Spleen (tissue), 11 donors: ENCODE results near the gene CTDSPL. TPM values are rescaled to one million over a fixed set of nuclear protein-coding genes. Genes with fewer than 3 reads are reported as not detected.

Experiments
- DNase-seq: peaks from one replicate; pipeline ENCODE4 v3.0.0-alpha.2; 2020
- H3K27ac ChIP-seq, 8 donors: fragments of 200-600 bp; sonication (generic) in 7 of 8; 1 replicate in 4 of 8; 2 replicates in 4 of 8; pipeline versions ENCODE4 v1.5.0 to v1.8.0; 2016 to 2021; ENCODE audit warnings: inconsistent platforms in 4 of 8, mild to moderate bottlenecking in 4 of 8, moderate library complexity in 1 of 8
- H3K27me3 ChIP-seq, 7 donors: fragments of 200-600 bp; sonication (generic) in 6 of 7; replicated peaks in 1 of 7; 1 replicate in 4 of 7; 2 replicates in 3 of 7; pipeline versions ENCODE4 v1.5.0 to v1.8.0; 2016 to 2021; ENCODE audit warnings: inconsistent platforms in 3 of 7, mild to moderate bottlenecking in 1 of 7
- H3K36me3 ChIP-seq, 6 donors: fragments of 200-600 bp; sonication (generic) in 5 of 6; 1 replicate in 4 of 6; 2 replicates in 2 of 6; pipeline versions ENCODE4 v1.5.0 to v1.8.0; 2016 to 2021; ENCODE audit warnings: inconsistent platforms in 2 of 6
- H3K4me1 ChIP-seq, 6 donors: fragments of 200-600 bp; sonication (generic) in 5 of 6; 1 replicate in 3 of 6; 2 replicates in 3 of 6; pipeline versions ENCODE4 v1.5.0 to v1.8.0; 2016 to 2021; ENCODE audit warnings: inconsistent platforms in 3 of 6
- H3K4me3 ChIP-seq, 8 donors: fragments of 200-600 bp; sonication (generic) in 7 of 8; 1 replicate in 4 of 8; 2 replicates in 4 of 8; pipeline versions ENCODE4 v1.5.0 to v1.8.0; 2016 to 2021; ENCODE audit warnings: inconsistent platforms in 4 of 8, mild to moderate bottlenecking in 4 of 8, moderate library complexity in 2 of 8
- H3K9me3 ChIP-seq, 8 donors: fragments of 200-600 bp; sonication (generic) in 7 of 8; 1 replicate in 4 of 8; 2 replicates in 4 of 8; pipeline versions ENCODE4 v1.5.0 to v1.8.0; 2016 to 2021; ENCODE audit warnings: inconsistent platforms in 4 of 8
- POLR2A ChIP-seq, 3 donors: fragments of 450-650 bp; IDR thresholded peaks; one replicate each; pipeline ENCODE4 v1.5.1; 2017; ENCODE audit warnings: antibody characterized with exemption in 3 of 3, mild to moderate bottlenecking in 1 of 3
- POLR2AphosphoS5 ChIP-seq, 3 donors: sonication (generic); formaldehyde crosslinking; IDR thresholded peaks; one replicate each; pipeline ENCODE4 v1.5.1; 2017; ENCODE audit warnings: antibody characterized with exemption in 3 of 3
- WGBS, 5 donors: extraction: QIAGEN DNeasy Blood & Tissue Kit in 3 of 5; methylation state at CpG; one replicate each; pipeline versions ENCODE4 v1.1.5 to v1.1.7; 2013 to 2018; 5-methylcytosine and 5-hydroxymethylcytosine counted together
- intact Hi-C: fragments of 100-400 bp; cut with DNase I; formaldehyde crosslinking; loops from one replicate; pipeline ENCODE4 v1.15.0; 2023; ENCODE audit warnings: low total_unique reads
- polyA plus RNA-seq, 3 donors: library from polyadenylated mRNA; stranded (reverse); fragments of 200-250 nt; gene quantifications; one replicate each; pipeline ENCODE4 v1.2.1, GENCODE V29; 2013
- total RNA-seq, 7 donors: library from RNA; depleted of rRNA in 3 of 7; stranded (reverse); fragments of >200 nt in 3 of 7; fragmentation: NEBNext Ultra II Directional in 4 of 7; extraction: Animal tissue kit (Norgen Biotek cat#: 25700) in 4 of 7; gene quantifications; one replicate each; pipeline versions ENCODE4 v1.1.0 to v1.2.1, GENCODE V29; 2016 to 2021
- TF ChIP-seq, protein P1 (sequence below), 11 experiments: fragments of 200-600 bp in 7 of 11; fragments of 450-650 bp in 4 of 11; sonication (generic) in 4 of 11; IDR thresholded peaks in 8 of 11; conservative IDR thresholded peaks in 3 of 11; 1 replicate in 7 of 11; 2 replicates in 4 of 11; pipeline versions ENCODE4 v1.4.0 to v1.8.0; 2016 to 2021; ENCODE audit warnings: antibody characterized with exemption in 11 of 11, inconsistent platforms in 4 of 11, mild to moderate bottlenecking in 1 of 11
- donor health status: healthy with polysubstance abuse.
- donor health status: DM: no; HTN: no; CAD: no; lungs with moderate emphysema.
- donor health status: DM: no; HTN: no; CAD: no.
- donor health status: Bipolar disorder and iron deficiency.
- donor health status: healthy.
- donor health status: DM: no; HTN: no; CAD: no.
- donor health status: DM: yes; HTN: yes; CAD: no.

Gene CTDSPL
- total and polyA plus RNA-seq, 10 donors, result 3.9 to 46.0 (median 26.2) TPM

DNA sequence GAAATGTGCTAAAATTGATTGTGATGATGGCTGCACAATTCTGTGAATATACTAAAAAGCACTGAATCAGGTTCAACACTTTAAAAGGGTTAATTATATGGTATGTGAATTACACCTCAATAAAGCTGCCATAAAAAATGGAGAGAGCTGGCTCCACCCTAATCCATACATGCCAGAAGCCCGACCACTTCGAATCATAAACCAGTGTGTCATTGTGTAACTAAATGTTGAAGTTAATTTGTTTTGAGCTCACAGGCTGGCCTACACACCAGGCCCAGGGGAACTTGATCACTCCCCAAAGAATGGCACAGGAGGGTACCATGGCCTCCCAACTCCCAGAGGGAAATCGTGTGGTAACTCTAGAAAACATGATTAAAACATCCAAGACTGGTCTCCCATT is 153.8 kb downstream of the CTDSPL start:
- peaks cover 0 to 20% (median 0%) of the 10 kb centered on the region in 6 donors for H3K4me1 ChIP-seq
- H3K4me3 ChIP-seq, result no peak overlapping the region
- 72 to 97% (median 90%) methylated on average over 3 of the region's 3 CpGs for WGBS, 5 donors
- TF ChIP-seq POLR2AphosphoS5 (IDR thresholded peaks at IDR 0.05) (no peak), POLR2A (IDR thresholded peaks at IDR 0.05) (no peak)
- TF ChIP-seq, protein P1, sequence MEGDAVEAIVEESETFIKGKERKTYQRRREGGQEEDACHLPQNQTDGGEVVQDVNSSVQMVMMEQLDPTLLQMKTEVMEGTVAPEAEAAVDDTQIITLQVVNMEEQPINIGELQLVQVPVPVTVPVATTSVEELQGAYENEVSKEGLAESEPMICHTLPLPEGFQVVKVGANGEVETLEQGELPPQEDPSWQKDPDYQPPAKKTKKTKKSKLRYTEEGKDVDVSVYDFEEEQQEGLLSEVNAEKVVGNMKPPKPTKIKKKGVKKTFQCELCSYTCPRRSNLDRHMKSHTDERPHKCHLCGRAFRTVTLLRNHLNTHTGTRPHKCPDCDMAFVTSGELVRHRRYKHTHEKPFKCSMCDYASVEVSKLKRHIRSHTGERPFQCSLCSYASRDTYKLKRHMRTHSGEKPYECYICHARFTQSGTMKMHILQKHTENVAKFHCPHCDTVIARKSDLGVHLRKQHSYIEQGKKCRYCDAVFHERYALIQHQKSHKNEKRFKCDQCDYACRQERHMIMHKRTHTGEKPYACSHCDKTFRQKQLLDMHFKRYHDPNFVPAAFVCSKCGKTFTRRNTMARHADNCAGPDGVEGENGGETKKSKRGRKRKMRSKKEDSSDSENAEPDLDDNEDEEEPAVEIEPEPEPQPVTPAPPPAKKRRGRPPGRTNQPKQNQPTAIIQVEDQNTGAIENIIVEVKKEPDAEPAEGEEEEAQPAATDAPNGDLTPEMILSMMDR (IDR thresholded peaks at IDR 0.05 in 8 of 11, conservative IDR thresholded peaks at IDR 0.05 in 3 of 11), result no peak
- H3K9me3 ChIP-seq, result peaks cover 0 to 13% (median 11%) of the 10 kb centered on the region in 8 donors
- H3K27ac ChIP-seq, result no peak overlapping the region
- no peak for DNase-seq
- intact Hi-C loops, result no loop called here
- no peaks in the 10 kb centered on the region for H3K27me3 ChIP-seq
- peaks cover 0 to 80% (median 40%) of the 10 kb centered on the region in 6 donors for H3K36me3 ChIP-seq

DNA sequence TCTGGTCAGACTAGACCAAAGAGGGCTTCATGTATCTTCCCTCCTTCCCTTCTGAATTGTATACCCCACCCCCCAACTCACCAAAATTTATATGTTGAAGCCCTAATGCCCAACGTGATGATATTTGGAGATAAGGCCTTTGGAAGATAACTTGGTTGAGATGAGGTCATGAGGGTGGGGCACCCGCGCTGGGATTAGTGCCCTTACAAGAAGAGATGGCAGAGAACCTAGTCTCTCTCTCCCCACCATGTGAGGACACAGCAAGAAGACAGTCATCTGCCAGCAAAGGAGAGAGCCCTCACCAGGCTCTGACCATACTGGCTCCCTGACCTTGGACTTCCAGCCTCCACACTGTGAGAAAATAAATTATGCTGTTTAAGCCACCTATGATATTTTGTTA is 154.3 kb downstream of the CTDSPL start:
- H3K4me1 ChIP-seq, result peaks cover 0 to 25% (median 0%) of the 10 kb centered on the region in 6 donors
- DNase-seq, result no peak
- peaks cover 0 to 13% (median 11%) of the 10 kb centered on the region in 8 donors for H3K9me3 ChIP-seq
- TF ChIP-seq POLR2A (IDR thresholded peaks at IDR 0.05) (no peak), POLR2AphosphoS5 (IDR thresholded peaks at IDR 0.05) (no peak)
- TF ChIP-seq, protein P1 (IDR thresholded peaks at IDR 0.05 in 8 of 11, conservative IDR thresholded peaks at IDR 0.05 in 3 of 11), result no peak
- H3K27me3 ChIP-seq, result no peaks in the 10 kb centered on the region
- no peak overlapping the region for H3K4me3 ChIP-seq
- no peak overlapping the region for H3K27ac ChIP-seq
- WGBS, 5 donors, result 83 to 96% (median 91%) methylated on average over 3 of the region's 3 CpGs
- intact Hi-C loops, result no loop called here
- H3K36me3 ChIP-seq, result peaks cover 0 to 75% (median 40%) of the 10 kb centered on the region in 6 donors

DNA sequence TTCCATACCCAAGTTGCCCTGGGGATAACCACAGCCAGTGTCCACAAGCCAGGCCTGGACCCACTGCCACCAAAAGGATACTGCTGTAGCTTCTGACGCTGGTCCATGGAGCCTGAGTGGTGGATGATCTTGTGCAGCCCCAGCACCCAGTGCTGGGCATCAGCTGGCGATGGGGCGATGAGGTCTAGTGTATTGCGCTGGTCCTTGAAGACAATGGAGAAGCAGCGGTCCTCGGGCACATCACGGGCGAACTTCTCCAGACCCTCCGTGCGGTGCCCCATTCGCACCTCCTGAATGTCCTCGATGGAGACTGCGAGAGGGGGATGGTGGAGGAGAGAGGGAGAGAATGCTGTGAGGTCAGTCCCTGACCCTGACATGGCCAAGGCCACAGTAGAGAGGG is 154.7 kb downstream of the CTDSPL start:
- WGBS, 5 donors, result 97 to 98% (median 98%) methylated on average over 13 of the region's 13 CpGs
- TF ChIP-seq POLR2AphosphoS5 (IDR thresholded peaks at IDR 0.05), result no peak
- TF ChIP-seq, protein P1 (IDR thresholded peaks at IDR 0.05 in 8 of 11, conservative IDR thresholded peaks at IDR 0.05 in 3 of 11), result no peak
- no peak for TF ChIP-seq POLR2A (IDR thresholded peaks at IDR 0.05)
- Histone ChIP-seq H3K9me3 (peaks cover 0 to 13% (median 11%) of the 10 kb centered on the region in 8 donors), H3K4me3 (no peak overlapping the region), H3K27me3 (no peaks in the 10 kb centered on the region), H3K27ac (no peak overlapping the region), H3K4me1 (peaks cover 0 to 27% (median 0%) of the 10 kb centered on the region in 6 donors), H3K36me3 (peaks cover 0 to 71% (median 40%) of the 10 kb centered on the region in 6 donors)
- no peak for DNase-seq
- intact Hi-C loops, result no loop called here

DNA sequence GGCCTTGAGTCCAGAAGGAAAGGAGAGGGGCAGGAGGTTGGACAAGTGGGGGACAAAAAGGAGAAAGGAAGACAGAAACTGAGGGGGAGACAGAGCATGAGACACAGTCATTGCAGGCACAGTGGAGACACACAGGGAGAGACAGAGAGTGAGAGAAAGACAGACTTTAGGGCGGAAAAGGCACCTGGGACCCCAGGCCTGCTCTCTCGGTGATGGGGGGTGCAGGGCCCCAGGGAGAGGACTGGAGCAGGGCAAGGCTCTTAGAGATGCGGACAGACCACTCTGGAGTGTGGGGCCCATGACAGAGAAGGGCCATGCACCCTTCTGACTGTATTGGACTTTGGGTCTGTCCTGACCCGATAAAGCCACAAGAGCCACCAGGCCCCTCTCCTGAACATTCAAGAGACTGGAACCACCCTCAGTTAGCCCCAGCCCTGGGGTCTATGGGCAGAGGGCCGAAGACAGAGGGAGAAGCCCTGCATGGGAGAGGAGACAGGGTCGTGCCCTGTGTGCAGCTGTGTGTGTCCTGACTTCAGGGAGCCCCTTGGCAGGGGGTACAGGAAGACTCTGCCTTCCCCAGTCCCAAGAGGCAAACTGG is 155.3 kb downstream of the CTDSPL start:
- no peak for DNase-seq
- intact Hi-C loops, result no loop called here
- no peaks in the 10 kb centered on the region for H3K27me3 ChIP-seq
- peaks cover 0 to 13% (median 11%) of the 10 kb centered on the region in 8 donors for H3K9me3 ChIP-seq
- peaks cover 0 to 70% (median 40%) of the 10 kb centered on the region in 6 donors for H3K36me3 ChIP-seq
- no peak for TF ChIP-seq POLR2AphosphoS5 (IDR thresholded peaks at IDR 0.05)
- TF ChIP-seq POLR2A (IDR thresholded peaks at IDR 0.05), result no peak
- TF ChIP-seq, protein P1 (IDR thresholded peaks at IDR 0.05 in 8 of 11, conservative IDR thresholded peaks at IDR 0.05 in 3 of 11), result no peak
- H3K27ac ChIP-seq, result no peak overlapping the region
- H3K4me3 ChIP-seq, result no peak overlapping the region
- WGBS, 5 donors, result 57 to 95% (median 80%) methylated on average over 4 to 6 of the region's 6 CpGs
- peaks cover 0 to 27% (median 1%) of the 10 kb centered on the region in 6 donors for H3K4me1 ChIP-seq
